HEK293 (cell line): ENCODE data around the gene LAMA2.

Source experiments
- CTCF ChIA-PET: fragments of 350-600 bp; formaldehyde crosslinking; extraction: SDS; loops from one replicate; lab custom pipeline; 2021; ENCODE audit warnings: antibody characterized with exemption; lab: Yijun Ruan, JAX
- POLR2A ChIA-PET: fragments of 300-600 bp; formaldehyde crosslinking; extraction: SDS; loops from one replicate; lab custom pipeline; 2020; ENCODE audit warnings: antibody characterized with exemption, inconsistent platforms; lab: Yijun Ruan, JAX
- H3K27ac ChIP-seq: fragments of 200-500 bp; sonication (Bioruptor generic); 2 replicates; pipeline ENCODE4 v1.5.1; 2014; ENCODE audit warnings: low read depth, low read length, control low read depth, inconsistent platforms; ENCODE audit errors: extremely low read depth
- H3K36me3 ChIP-seq, 2 experiments: fragments of 200-500 bp in 1 of 2; sonication (Bioruptor generic) in 1 of 2; 1 replicate in 1 of 2; 2 replicates in 1 of 2; pipeline ENCODE4 v1.5.1; 2014 to 2017; ENCODE audit warnings: inconsistent platforms in 2 of 2, low read length in 2 of 2; ENCODE audit not compliant: control insufficient read depth in 2 of 2, insufficient read depth in 1 of 2
- H3K4me1 ChIP-seq: fragments of 200-500 bp; sonication (Bioruptor generic); 2 replicates; pipeline ENCODE4 v1.5.1; 2014; ENCODE audit warnings: mild to moderate bottlenecking, low read length, inconsistent platforms; ENCODE audit not compliant: control insufficient read depth, insufficient read depth
- H3K4me3 ChIP-seq: 2 replicates; pipeline ENCODE4 v1.5.1; 2011; ENCODE audit warnings: low read depth, mild to moderate bottlenecking, control low read depth, low read length, moderate library complexity
- H3K9me3 ChIP-seq: fragments of 200-500 bp; sonication (Bioruptor generic); 2 replicates; pipeline ENCODE4 v1.5.1; 2014; ENCODE audit warnings: low read depth, low read length, inconsistent platforms; ENCODE audit not compliant: control insufficient read depth, insufficient read depth
- AEBP2 ChIP-seq: fragments of 450-650 bp; formaldehyde crosslinking; IDR thresholded peaks from 2 replicates; pipeline ENCODE4 v1.5.1; 2016; ENCODE audit warnings: missing biosample characterization, missing genetic modification characterization, borderline replicate concordance
- ATF2 ChIP-seq: fragments of 450-650 bp; formaldehyde crosslinking; IDR thresholded peaks from 2 replicates; pipeline ENCODE4 v1.5.1; 2016; ENCODE audit warnings: missing biosample characterization, missing genetic modification characterization, low read depth
- ELK4 ChIP-seq: IDR thresholded peaks from 2 replicates; pipeline ENCODE4 v1.6.1; 2011; ENCODE audit warnings: mild to moderate bottlenecking, low read depth, low read length, borderline replicate concordance
- GLIS2 ChIP-seq: fragments of 450-650 bp; formaldehyde crosslinking; IDR thresholded peaks from 2 replicates; pipeline ENCODE4 v1.5.1; 2016; ENCODE audit warnings: missing biosample characterization, missing genetic modification characterization
- SCRT1 ChIP-seq: fragments of 450-650 bp; formaldehyde crosslinking; IDR thresholded peaks from 2 replicates; pipeline ENCODE4 v1.5.1; 2016; ENCODE audit warnings: missing biosample characterization, missing genetic modification characterization, borderline replicate concordance
- ZBTB10 ChIP-seq: fragments of 450-650 bp; formaldehyde crosslinking; IDR thresholded peaks from 2 replicates; pipeline ENCODE4 v1.5.1; 2016; ENCODE audit warnings: missing biosample characterization, missing genetic modification characterization
- ZBTB26 ChIP-seq: fragments of 450-650 bp; formaldehyde crosslinking; optimal IDR thresholded peaks from 2 replicates; pipeline ENCODE3; 2016; ENCODE audit warnings: missing biosample characterization, mild to moderate bottlenecking, missing genetic modification characterization
- ZFHX2 ChIP-seq: fragments of 450-650 bp; formaldehyde crosslinking; conservative IDR thresholded peaks from 2 replicates; pipeline ENCODE4 v1.5.1; 2016; ENCODE audit warnings: missing biosample characterization, missing genetic modification characterization
- ZNF416 ChIP-seq: fragments of 450-650 bp; formaldehyde crosslinking; IDR thresholded peaks from 2 replicates; pipeline ENCODE4 v1.5.1; 2016; ENCODE audit warnings: missing biosample characterization, missing genetic modification characterization
- ZNF501 ChIP-seq: fragments of 450-650 bp; formaldehyde crosslinking; IDR thresholded peaks from 2 replicates; pipeline ENCODE4 v1.5.1; 2016; ENCODE audit warnings: missing biosample characterization, missing genetic modification characterization
- ZNF670 ChIP-seq: fragments of 450-650 bp; formaldehyde crosslinking; IDR thresholded peaks from 2 replicates; pipeline ENCODE4 v1.5.1; 2016; ENCODE audit warnings: missing biosample characterization, missing genetic modification characterization, low read depth
- ZSCAN23 ChIP-seq: fragments of 450-650 bp; formaldehyde crosslinking; IDR thresholded peaks from 2 replicates; pipeline ENCODE4 v1.5.1; 2016; ENCODE audit warnings: missing biosample characterization, missing genetic modification characterization

LAMA2 gene

GRCh38 chr6:129059650-129060049 is 176.7 kb downstream of the LAMA2 start:
- H3K9me3 ChIP-seq = no peaks in the 10 kb centered on the region
- H3K36me3 ChIP-seq = no peaks in the 10 kb centered on the region
- H3K4me3 ChIP-seq = no peak overlapping the region
- TF ChIP-seq AEBP2 (no peak), ZBTB10 (tag by site-specific recombination) (no peak)
- 0 out of 2 replicates have a peak, but pooled peaks cover 2% of the 10 kb centered on the region for H3K4me1 ChIP-seq
- POLR2A ChIA-PET = interaction anchor here (0.6 kb wide), 1 partner anchor 72 kb away, joined by 3 read pairs; no protein-coding TSS in a partner anchor
- H3K27ac ChIP-seq = no peak overlapping the region
- CTCF ChIA-PET = interaction anchor here (0.6 to 0.7 kb wide), 2 partner anchors 886 to 904 kb away, joined by 3 to 7 read pairs; no protein-coding TSS in a partner anchor

- no peak for TF ChIP-seq ZNF501 (tag by site-specific recombination)
- no peak for TF ChIP-seq ELK4
- TF ChIP-seq ZSCAN23 = no peak
- TF ChIP-seq ZNF670 (tag by site-specific recombination) = no peak
- no peak for TF ChIP-seq ATF2
- TF ChIP-seq ZNF416 (tag by site-specific recombination) = no peak
- no peak for TF ChIP-seq SCRT1 (tag by site-specific recombination)
- no peak for TF ChIP-seq GLIS2 (tag by site-specific recombination)
- CTCF ChIA-PET = no interaction called here
These were observed 186.1 kb downstream of the LAMA2 start for GRCh38 chr6:129069006-129069405.

GRCh38 chr6:129073051-129073450 is 190.1 kb downstream of the LAMA2 start:
- TF ChIP-seq ZFHX2 (no peak), ZBTB26 (tag by site-specific recombination) (no peak)
- ChIA-PET CTCF (interaction anchor here (0.6 kb wide), 1 partner anchor 1444 kb away, joined by 3 read pairs; no protein-coding TSS in a partner anchor), POLR2A (no interaction called here)
- Histone ChIP-seq H3K4me3 (no peak overlapping the region), H3K27ac (no peak overlapping the region), H3K9me3 (no peaks in the 10 kb centered on the region), H3K4me1 (no peaks in the 10 kb centered on the region), H3K36me3 (no peaks in the 10 kb centered on the region)

More at GRCh38 chr6:129069006-129069405, 186.1 kb downstream of the LAMA2 start:
- Histone ChIP-seq H3K36me3 (no peaks in the 10 kb centered on the region), H3K9me3 (no peaks in the 10 kb centered on the region), H3K4me3 (no peak overlapping the region), H3K27ac (no peak overlapping the region), H3K4me1 (no peaks in the 10 kb centered on the region)
- POLR2A ChIA-PET = no interaction called here
